NK-92 (cell line): ENCODE data around the gene FAM124A.

Source experiments
- DNase-seq: peaks from one replicate; lab custom pipeline; 2025; ENCODE audit not compliant: unreplicated experiment; lab: John Stamatoyannopoulos, UW

The FAM124A gene

DNA sequence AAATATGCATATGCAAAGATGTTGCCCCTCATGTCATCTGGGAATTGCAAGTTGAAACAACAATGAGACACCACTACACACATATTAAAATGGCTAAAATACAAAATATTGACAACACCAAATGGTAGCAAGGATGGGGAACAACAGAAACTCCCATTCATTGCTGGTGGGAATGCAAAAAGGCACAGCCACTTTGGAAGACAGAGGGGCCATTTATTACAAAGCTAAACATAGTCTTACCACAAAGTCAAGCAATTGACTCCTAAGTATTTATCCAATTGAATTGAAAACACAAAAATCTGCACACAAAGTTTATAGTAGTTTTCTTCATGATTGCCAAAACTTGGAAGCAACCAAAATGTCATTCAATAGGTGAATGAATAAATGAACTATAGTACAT lies 111.2 kb downstream of the FAM124A start:
- DNase-seq, result no peak

GRCh38 chr13:51333826-51334225 lies 111.6 kb downstream of the FAM124A start:
- no peak for DNase-seq
